ENCODE data around the gene VSX2.

The VSX2 gene

DNA sequence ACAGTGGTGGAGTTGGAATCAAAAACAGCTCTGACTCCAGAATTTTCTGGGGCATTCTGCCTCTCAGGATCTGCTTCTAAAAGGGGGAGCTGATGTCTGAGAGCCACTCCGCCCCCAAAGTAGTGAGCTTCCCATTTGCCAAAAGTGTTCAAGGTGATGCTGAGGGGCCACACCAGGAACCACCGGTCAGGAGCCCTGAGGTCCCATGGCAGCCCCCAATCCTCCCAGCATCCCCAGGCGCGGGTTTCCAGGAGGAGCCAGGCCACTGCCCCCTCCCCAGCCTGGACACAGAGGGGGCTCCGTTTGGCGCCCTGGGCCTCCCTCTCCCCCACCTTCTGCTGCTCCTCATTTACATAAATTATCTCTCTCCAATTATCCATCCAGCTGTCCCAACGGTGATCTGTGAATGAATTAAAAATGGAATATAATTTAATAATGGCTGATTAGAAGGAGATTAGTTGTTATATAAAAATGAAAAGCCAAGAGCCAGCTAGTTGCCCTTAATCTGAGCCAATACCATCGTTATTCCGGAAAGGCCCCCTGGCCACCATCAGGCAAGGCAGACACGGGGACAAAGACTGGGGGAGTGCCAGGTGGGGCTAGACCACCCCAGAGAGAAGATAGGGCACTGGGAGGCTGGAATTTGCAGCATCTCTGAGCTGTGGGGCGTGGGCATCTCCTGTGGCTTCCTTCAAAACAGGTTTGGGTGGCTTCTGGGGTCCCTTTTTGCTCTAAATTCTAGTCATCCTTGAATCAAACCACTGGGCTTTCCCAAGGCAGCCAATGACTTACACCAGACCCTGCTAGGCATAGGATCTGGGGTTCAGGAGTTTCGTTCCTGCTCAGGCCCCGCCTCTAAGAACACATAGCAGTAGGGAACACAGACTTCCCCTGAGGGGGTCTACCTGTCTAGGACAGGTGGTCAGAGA is 19.7 kb upstream of the VSX2 start:
- intact Hi-C loops (cut with DNase I), result no loop called here
- DNase-seq, result no peak

- intact Hi-C loops (cut with DNase I), result no loop called here
- DNase-seq, result no peak
Measured at GRCh38 chr14:74220991-74221390, 18.3 kb upstream of the VSX2 start.

GRCh38 chr14:74221741-74222140 is 17.5 kb upstream of the VSX2 start:
- intact Hi-C loops (cut with DNase I), result no loop called here
- no peak for DNase-seq

DNA sequence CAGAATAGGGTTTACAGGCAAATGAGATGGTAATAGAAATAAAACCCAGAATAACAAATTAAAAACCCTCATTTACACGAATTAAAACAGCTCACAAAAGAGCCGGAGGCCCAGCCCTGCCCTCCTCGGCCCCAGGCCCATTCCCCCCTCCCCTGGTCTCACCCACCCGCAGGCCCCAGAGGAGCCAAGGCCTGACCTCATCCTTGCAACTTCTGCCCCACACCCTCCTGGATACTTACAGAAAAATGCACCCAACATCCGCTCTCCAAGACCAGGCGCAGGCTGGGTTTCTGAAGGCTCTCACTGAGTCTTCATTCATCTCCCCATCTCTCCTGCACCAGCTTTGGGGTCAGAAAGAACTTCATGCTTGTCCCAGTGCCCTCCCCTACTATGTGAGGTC is 16.2 kb upstream of the VSX2 start:
- intact Hi-C loops (cut with DNase I), result no loop called here
- DNase-seq, result no peak

DNA sequence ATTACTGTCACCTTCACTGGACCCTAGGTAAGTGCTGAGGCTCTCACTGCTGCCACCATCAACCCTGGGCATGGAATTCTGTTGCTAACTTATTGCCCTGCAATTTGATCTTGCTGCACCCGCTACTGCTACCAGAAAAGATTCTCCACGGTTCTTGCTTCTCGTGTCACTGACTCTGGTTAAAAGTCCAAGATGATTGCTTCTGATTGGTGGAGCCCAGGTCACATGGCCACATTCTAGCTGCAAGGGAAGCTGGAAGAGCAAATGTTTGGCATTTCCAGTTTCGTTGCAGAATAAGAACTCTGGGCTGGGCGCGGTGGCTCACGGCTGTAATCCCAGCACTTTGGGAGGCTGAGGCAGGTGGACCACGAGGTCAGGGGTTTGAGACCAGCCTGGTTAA is 7.5 kb upstream of the VSX2 start:
- intact Hi-C loops (cut with DNase I), result no loop called here
- DNase-seq, result no peak

- no peak for DNase-seq
- intact Hi-C loops (cut with DNase I), result no loop called here
Measured at GRCh38 chr14:74235017-74235416, 4.2 kb upstream of the VSX2 start.

DNA sequence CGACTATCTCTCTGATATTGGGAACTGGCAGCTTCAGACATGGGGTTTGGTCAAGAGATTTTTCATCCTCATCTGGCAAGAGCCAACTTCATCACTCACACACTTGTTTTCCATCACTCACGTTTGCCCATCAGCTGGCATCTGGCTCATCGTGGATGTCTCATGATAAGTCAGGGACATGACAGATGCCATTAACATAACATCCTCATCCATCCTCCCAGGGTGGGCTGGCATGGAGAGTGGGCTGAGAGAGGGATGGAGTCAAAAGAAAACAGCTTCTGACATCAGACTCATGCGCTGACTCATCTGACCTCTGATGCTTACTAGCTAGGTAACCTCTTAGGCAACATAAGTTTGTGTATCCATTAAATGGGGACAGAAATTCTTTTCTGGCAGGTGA is 1.8 kb upstream of the VSX2 start:
- DNase-seq, result no peak
- intact Hi-C loops (cut with DNase I), result no loop called here

- intact Hi-C loops (cut with DNase I), result no loop called here
- DNase-seq, result no peak
Measured at GRCh38 chr14:74239848-74240793, 872 bp downstream of the VSX2 start.

DNA sequence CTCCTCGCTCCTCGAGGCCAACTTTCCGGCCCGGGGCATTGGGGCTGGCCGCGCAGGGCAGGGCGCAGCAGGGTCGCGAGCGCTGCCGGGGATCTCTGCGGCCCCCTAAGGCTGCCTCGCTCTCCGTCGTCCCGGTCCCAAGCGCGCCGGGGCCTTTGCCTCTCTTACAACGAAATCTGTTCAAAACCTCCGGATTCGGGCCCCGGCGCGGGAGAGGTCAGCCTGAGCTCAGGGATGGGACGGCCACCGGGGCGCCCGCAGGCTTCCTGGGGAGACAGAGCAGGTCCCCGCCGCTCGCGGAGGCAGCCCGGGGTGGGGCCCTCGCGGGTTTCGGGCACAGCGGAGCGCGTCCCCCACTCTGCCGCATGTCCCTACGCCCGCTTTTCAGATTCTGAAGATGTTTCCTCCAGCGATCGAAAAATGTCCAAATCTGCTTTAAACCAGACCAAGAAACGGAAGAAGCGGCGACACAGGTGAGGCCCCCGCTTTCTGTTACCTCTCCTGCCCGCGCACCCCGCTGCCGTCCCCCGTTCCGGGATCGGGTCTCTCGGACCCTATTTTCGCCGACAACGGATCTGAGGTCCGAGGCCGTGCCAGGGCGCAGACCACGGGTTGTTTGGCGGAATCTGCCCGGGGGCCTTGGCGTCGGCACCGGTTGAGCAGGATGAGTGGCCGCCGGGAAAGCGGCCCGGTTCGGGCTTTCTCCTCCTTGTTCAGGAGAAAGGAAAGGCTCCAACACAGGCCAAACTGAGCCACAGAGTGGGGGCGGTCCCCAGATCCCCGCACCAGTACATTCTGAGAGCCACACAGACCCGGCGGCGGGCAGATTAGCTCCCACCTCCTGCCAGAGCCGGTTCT is 1.8 kb downstream of the VSX2 start:
- no peak for DNase-seq
- intact Hi-C loops (cut with DNase I), result no loop called here

GRCh38 chr14:74241652-74242017 is 2.4 kb downstream of the VSX2 start:
- intact Hi-C loops (cut with DNase I), result no loop called here
- DNase-seq, result no peak

- intact Hi-C loops (cut with DNase I), result no loop called here
- DNase-seq, result no peak
Measured at GRCh38 chr14:74242021-74242779, 3.0 kb downstream of the VSX2 start.

DNA sequence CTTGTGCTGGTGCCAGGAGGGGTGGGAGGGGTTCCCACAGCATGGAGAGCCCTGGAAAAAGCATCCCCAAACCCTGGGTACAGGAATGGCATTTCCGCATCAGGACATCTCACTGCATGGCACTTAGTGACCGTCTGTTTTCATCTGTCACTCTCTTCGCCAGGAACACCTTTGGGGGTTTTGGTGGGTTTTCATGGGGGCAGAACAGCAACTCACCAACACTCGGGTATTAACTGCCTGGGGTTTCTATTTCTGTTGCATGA is 3.5 kb downstream of the VSX2 start:
- DNase-seq, result no peak

DNA sequence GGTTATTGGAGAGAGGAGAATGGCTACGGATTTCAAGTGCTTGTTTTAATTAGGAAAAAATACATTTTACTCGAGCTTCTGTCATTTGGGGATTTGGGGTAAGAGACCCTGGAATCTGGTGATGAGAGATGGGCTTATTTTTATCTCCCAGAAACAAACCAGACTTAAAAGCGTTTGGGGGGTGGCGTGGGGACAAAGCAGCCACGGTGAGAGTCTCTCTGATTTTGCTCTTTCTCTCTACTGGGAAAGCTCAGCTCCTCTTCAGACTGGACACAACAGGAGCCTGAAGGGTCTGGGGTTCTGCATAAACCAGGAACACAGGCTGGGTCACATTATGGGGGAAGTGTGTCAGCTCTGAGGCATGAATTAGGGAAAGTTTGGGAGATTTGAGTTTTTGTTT is 3.8 kb downstream of the VSX2 start:
- intact Hi-C loops (cut with DNase I), result no loop called here
- no peak for DNase-seq

More for the DNA sequence above, 3.5 kb downstream of the VSX2 start:
- intact Hi-C loops (cut with DNase I), result no loop called here

DNA sequence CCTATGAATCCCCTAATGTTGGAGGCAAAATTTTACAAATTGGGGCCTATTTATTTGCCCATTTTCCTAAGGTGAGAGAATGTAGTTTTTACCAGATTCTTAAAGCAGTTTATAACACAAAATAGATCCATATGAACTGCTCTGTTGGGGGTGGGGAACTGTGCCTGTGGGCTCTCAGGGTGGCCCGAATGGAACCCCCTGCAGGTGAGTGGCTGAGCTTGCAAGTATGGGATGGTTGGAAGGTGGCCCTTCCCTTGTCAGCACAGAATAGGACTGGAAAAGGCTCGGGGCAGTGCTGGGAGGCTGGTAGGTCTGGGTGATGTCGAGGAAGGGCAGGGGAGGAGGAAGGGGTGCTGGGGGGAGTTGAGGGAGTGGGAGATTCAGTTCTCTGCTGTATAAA is 4.9 kb downstream of the VSX2 start:
- intact Hi-C loops (cut with DNase I), result no loop called here
- DNase-seq, result no peak

DNA sequence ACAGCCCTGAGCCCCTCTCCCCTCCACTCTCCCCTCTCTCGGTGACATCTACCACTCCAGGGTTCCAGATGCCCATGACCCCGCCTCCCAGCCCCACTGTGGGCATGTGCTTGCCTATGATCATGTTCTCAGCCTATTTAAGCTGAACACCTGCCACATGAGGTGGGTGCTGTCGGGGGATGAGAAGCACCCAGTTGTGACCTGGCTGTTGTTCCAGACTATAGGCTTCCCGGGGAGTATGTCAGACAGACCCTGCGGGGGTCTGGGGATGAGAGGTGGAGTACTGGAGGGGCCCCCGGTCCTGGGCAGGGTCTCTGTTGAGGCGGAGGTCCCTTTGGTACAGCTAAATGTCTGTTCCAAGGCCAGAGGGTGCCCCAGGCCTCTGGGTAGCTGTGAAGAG is 6.0 kb downstream of the VSX2 start:
- intact Hi-C loops (cut with DNase I), result loop anchor here (5.0 kb wide), 1 partner anchor 133 kb away; no protein-coding TSS in a partner anchor
- DNase-seq, result no peak

DNA sequence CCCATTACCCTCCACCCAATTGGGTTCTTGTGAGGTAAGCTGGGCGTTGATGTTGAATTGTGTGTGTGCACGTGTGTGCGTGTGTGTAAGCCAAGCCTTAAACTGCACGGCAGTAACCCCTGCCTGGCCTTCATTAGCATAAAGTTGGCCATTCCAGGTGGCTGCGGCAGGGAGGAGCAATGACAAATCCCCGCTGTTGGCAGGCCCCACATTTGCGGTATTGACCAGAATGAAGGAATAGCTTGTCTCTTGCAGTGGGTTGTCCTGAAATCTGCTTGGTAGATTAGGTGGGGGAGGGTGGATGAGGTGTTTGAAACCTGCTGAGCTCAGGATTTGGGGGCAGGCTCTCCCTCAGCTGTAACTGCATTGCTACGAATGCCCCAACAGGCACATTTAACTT is 7.3 kb downstream of the VSX2 start:
- intact Hi-C loops (cut with DNase I), result loop anchor here (5.0 kb wide), 1 partner anchor 134 kb away; no protein-coding TSS in a partner anchor
- DNase-seq, result no peak

- no peak for DNase-seq
- intact Hi-C loops (cut with DNase I), result loop anchor here (5.0 kb wide), 1 partner anchor 136 kb away; no protein-coding TSS in a partner anchor
Measured at GRCh38 chr14:74248017-74248416, 8.8 kb downstream of the VSX2 start.

Measured in head of caudate nucleus (tissue), 42 donors.